ENCODE measurements around the gene EDN3.

DNA sequence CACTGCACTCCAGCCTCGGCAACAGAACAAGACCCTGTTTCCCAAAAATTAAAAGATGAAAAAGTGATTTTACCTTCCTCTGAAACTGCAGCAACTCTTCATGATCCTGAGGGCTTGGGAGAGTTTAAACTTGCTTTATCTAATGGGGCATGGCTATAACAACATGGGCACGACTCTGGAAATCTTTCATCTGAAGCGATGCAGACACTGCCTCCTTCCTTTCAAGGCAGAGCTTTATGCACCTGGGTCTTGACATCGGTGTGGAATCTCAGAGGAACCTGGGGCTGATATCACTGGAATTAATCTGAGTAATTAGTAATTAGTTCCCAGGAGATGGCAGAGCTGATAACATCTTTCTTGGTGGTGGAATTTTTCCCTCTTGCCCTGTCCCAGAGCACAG, 52.1 kb downstream of the EDN3 start:
- TF ChIP-seq, protein P1, sequence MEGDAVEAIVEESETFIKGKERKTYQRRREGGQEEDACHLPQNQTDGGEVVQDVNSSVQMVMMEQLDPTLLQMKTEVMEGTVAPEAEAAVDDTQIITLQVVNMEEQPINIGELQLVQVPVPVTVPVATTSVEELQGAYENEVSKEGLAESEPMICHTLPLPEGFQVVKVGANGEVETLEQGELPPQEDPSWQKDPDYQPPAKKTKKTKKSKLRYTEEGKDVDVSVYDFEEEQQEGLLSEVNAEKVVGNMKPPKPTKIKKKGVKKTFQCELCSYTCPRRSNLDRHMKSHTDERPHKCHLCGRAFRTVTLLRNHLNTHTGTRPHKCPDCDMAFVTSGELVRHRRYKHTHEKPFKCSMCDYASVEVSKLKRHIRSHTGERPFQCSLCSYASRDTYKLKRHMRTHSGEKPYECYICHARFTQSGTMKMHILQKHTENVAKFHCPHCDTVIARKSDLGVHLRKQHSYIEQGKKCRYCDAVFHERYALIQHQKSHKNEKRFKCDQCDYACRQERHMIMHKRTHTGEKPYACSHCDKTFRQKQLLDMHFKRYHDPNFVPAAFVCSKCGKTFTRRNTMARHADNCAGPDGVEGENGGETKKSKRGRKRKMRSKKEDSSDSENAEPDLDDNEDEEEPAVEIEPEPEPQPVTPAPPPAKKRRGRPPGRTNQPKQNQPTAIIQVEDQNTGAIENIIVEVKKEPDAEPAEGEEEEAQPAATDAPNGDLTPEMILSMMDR (IDR thresholded peaks at IDR 0.05) = no peak
- no peak for TF ChIP-seq POLR2A (IDR thresholded peaks at IDR 0.05)
